Left ventricle myocardium inferior (tissue), 1 donor: Measurements from ENCODE around the gene SLC39A7. TPM values are rescaled to one million over a fixed set of nuclear protein-coding genes. Genes with fewer than 3 reads are reported as not detected.

Experiments used
- DNase-seq: peaks from one replicate; pipeline ENCODE4 v3.0.0-alpha.2; 2020
- H3K27ac ChIP-seq: fragments of 200-600 bp; replicated peaks from 2 replicates; pipeline ENCODE4 v1.8.0; 2021
- H3K27me3 ChIP-seq: fragments of 200-600 bp; 2 replicates; pipeline ENCODE4 v1.8.0; 2021; ENCODE audit warnings: low read depth
- H3K36me3 ChIP-seq: fragments of 200-600 bp; 2 replicates; pipeline ENCODE4 v1.8.0; 2021
- H3K4me1 ChIP-seq: fragments of 200-600 bp; 2 replicates; pipeline ENCODE4 v1.8.0; 2021
- H3K4me3 ChIP-seq: fragments of 200-600 bp; 2 replicates; pipeline ENCODE4 v1.8.0; 2021; ENCODE audit warnings: mild to moderate bottlenecking, moderate library complexity
- H3K9me3 ChIP-seq: fragments of 200-600 bp; replicated peaks from 2 replicates; pipeline ENCODE4 v1.8.0; 2021
- CTCF ChIP-seq: fragments of 200-600 bp; IDR thresholded peaks from 2 replicates; pipeline ENCODE4 v1.8.0; 2021; ENCODE audit warnings: antibody characterized with exemption, mild to moderate bottlenecking, borderline replicate concordance
- intact Hi-C: fragments of 100-400 bp; cut with micrococcal nuclease; formaldehyde crosslinking; loops from one replicate; pipeline ENCODE4 v1.11.0; 2022
- total RNA-seq: library from RNA; stranded (reverse); fragmentation: NEBNext Ultra II Directional; extraction: Animal tissue kit (Norgen Biotek cat#: 25700); gene quantifications from one replicate; pipeline ENCODE4 v1.2.1, GENCODE V29; 2021
- donor health status: DM: no; HTN: yes; CAD: no; lungs with severe emphysema.

SLC39A7 gene
- total RNA-seq, 1 donor from 2014 or later = 50.5 TPM

GRCh38 chr6:33201935-33202334 lies 1.3 kb downstream of the SLC39A7 start:
- intact Hi-C loops = no loop called here
- Histone ChIP-seq H3K36me3 (peaks cover 36% of the 10 kb centered on the region), H3K4me3 (peak overlapping the region; percentile 99), H3K27me3 (no peaks in the 10 kb centered on the region), H3K27ac (peak overlapping the region; percentile 99), H3K4me1 (peaks cover 82% of the 10 kb centered on the region), H3K9me3 (no peaks in the 10 kb centered on the region)
- no peak for DNase-seq
- no peak for TF ChIP-seq CTCF

- H3K36me3 ChIP-seq = peaks cover 27% of the 10 kb centered on the region
- peak overlapping the region; percentile 99 for H3K4me3 ChIP-seq
- DNase-seq = no peak
- H3K27me3 ChIP-seq = no peaks in the 10 kb centered on the region
- intact Hi-C loops = no loop called here
- H3K27ac ChIP-seq = no peak overlapping the region
- no peaks in the 10 kb centered on the region for H3K9me3 ChIP-seq
- peaks cover 82% of the 10 kb centered on the region for H3K4me1 ChIP-seq
- TF ChIP-seq CTCF = no peak
Observed at GRCh38 chr6:33202799-33203198, 2.1 kb downstream of the SLC39A7 start.

- TF ChIP-seq CTCF = no peak
- Histone ChIP-seq H3K27me3 (no peaks in the 10 kb centered on the region), H3K4me1 (peaks cover 82% of the 10 kb centered on the region), H3K36me3 (peaks cover 27% of the 10 kb centered on the region), H3K27ac (peak overlapping the region; percentile 81), H3K9me3 (no peaks in the 10 kb centered on the region), H3K4me3 (peak overlapping the region; percentile 73)
- no peak for DNase-seq
- intact Hi-C loops = no loop called here
Observed at GRCh38 chr6:33203443-33204164, 2.9 kb downstream of the SLC39A7 start.

- Histone ChIP-seq H3K4me3 (peak overlapping the region; percentile 73), H3K27me3 (no peaks in the 10 kb centered on the region), H3K9me3 (no peaks in the 10 kb centered on the region), H3K27ac (peak overlapping the region; percentile 81), H3K36me3 (peaks cover 27% of the 10 kb centered on the region), H3K4me1 (peaks cover 82% of the 10 kb centered on the region)
- no peak for DNase-seq
- TF ChIP-seq CTCF = no peak
- intact Hi-C loops = no loop called here
Observed at GRCh38 chr6:33204165-33204414, 3.4 kb downstream of the SLC39A7 start.

- H3K4me3 ChIP-seq = peak within 1 kb of the TSS; percentile 73
- DNase-seq = peak; percentile 96
- H3K9me3 ChIP-seq = no peaks in the 10 kb centered on the region
- TF ChIP-seq CTCF = no peak
- H3K27ac ChIP-seq = peak within 1 kb of the TSS; percentile 81
- peaks cover 29% of the 10 kb centered on the region for H3K36me3 ChIP-seq
- H3K4me1 ChIP-seq = peaks cover 79% of the 10 kb centered on the region
- intact Hi-C loops = no loop called here
- no peaks in the 10 kb centered on the region for H3K27me3 ChIP-seq
Observed at GRCh38 chr6:33204415-33205190, 3.9 kb downstream of the SLC39A7 start, which contains the start of gene HSD17B8. Gene HSD17B8, plus strand, starts transcription at chr6:33204655. Its CDS starts 14 bp downstream, at chr6:33204669.
